HEK293 (cell line): ENCODE results near the gene XBP1.
A peak's percentile ranks its signal among the peaks of the same experiment; 100 is the strongest.

Experiments used
- CTCF ChIA-PET: fragments of 350-600 bp; formaldehyde crosslinking; extraction: SDS; loops from one replicate; lab custom pipeline; 2021; ENCODE audit warnings: antibody characterized with exemption; lab: Yijun Ruan, JAX
- POLR2A ChIA-PET: fragments of 300-600 bp; formaldehyde crosslinking; extraction: SDS; loops from one replicate; lab custom pipeline; 2020; ENCODE audit warnings: antibody characterized with exemption, inconsistent platforms; lab: Yijun Ruan, JAX
- H3K27ac ChIP-seq: fragments of 200-500 bp; sonication (Bioruptor generic); 2 replicates; pipeline ENCODE4 v1.5.1; 2014; ENCODE audit warnings: low read depth, low read length, control low read depth, inconsistent platforms; ENCODE audit errors: extremely low read depth
- H3K36me3 ChIP-seq, 2 experiments: fragments of 200-500 bp in 1 of 2; sonication (Bioruptor generic) in 1 of 2; 1 replicate in 1 of 2; 2 replicates in 1 of 2; pipeline ENCODE4 v1.5.1; 2014 to 2017; ENCODE audit warnings: inconsistent platforms in 2 of 2, low read length in 2 of 2; ENCODE audit not compliant: control insufficient read depth in 2 of 2, insufficient read depth in 1 of 2
- H3K4me1 ChIP-seq: fragments of 200-500 bp; sonication (Bioruptor generic); 2 replicates; pipeline ENCODE4 v1.5.1; 2014; ENCODE audit warnings: mild to moderate bottlenecking, low read length, inconsistent platforms; ENCODE audit not compliant: control insufficient read depth, insufficient read depth
- H3K4me3 ChIP-seq: 2 replicates; pipeline ENCODE4 v1.5.1; 2011; ENCODE audit warnings: low read depth, mild to moderate bottlenecking, control low read depth, low read length, moderate library complexity
- H3K9me3 ChIP-seq: fragments of 200-500 bp; sonication (Bioruptor generic); 2 replicates; pipeline ENCODE4 v1.5.1; 2014; ENCODE audit warnings: low read depth, low read length, inconsistent platforms; ENCODE audit not compliant: control insufficient read depth, insufficient read depth
- BCL11B ChIP-seq: fragments of 450-650 bp; formaldehyde crosslinking; IDR thresholded peaks from 2 replicates; pipeline ENCODE4 v1.5.1; 2016; ENCODE audit warnings: low read depth, missing biosample characterization, missing genetic modification characterization
- HIC1 ChIP-seq: fragments of 450-650 bp; formaldehyde crosslinking; IDR thresholded peaks from 2 replicates; pipeline ENCODE4 v1.5.1; 2016; ENCODE audit warnings: missing biosample characterization, missing genetic modification characterization
- HOXC10 ChIP-seq: sonication (generic); formaldehyde crosslinking; IDR thresholded peaks from 2 replicates; pipeline ENCODE4 v1.8.1; 2023; ENCODE audit warnings: mild to moderate bottlenecking, missing genetic modification reagents
- KLF16 ChIP-seq: fragments of 450-650 bp; formaldehyde crosslinking; IDR thresholded peaks from 2 replicates; pipeline ENCODE4 v1.5.1; 2017; ENCODE audit warnings: missing biosample characterization, missing genetic modification characterization
- MEIS1 ChIP-seq: sonication (generic); formaldehyde crosslinking; IDR thresholded peaks from 2 replicates; pipeline ENCODE4 v1.8.1; 2022; ENCODE audit warnings: missing genetic modification reagents, mild to moderate bottlenecking, borderline replicate concordance
- MZF1 ChIP-seq: fragments of 450-650 bp; formaldehyde crosslinking; IDR thresholded peaks from 2 replicates; pipeline ENCODE4 v1.5.1; 2017; ENCODE audit warnings: missing biosample characterization, missing genetic modification characterization, borderline replicate concordance
- PATZ1 ChIP-seq: fragments of 450-650 bp; formaldehyde crosslinking; IDR thresholded peaks from 2 replicates; pipeline ENCODE4 v1.5.1; 2016; ENCODE audit warnings: missing biosample characterization, missing genetic modification characterization
- PRDM1 ChIP-seq: fragments of 450-650 bp; formaldehyde crosslinking; IDR thresholded peaks from 2 replicates; pipeline ENCODE4; 2016; ENCODE audit warnings: missing biosample characterization, missing genetic modification characterization
- REPIN1 ChIP-seq: fragments of 450-650 bp; formaldehyde crosslinking; IDR thresholded peaks from 2 replicates; pipeline ENCODE4 v1.5.1; 2017; ENCODE audit warnings: missing biosample characterization, missing genetic modification characterization, low read depth
- SCRT1 ChIP-seq: fragments of 450-650 bp; formaldehyde crosslinking; IDR thresholded peaks from 2 replicates; pipeline ENCODE4 v1.5.1; 2016; ENCODE audit warnings: missing biosample characterization, missing genetic modification characterization, borderline replicate concordance
- SP7 ChIP-seq: fragments of 450-650 bp; formaldehyde crosslinking; IDR thresholded peaks from 2 replicates; pipeline ENCODE4 v1.5.1; 2016; ENCODE audit warnings: missing biosample characterization, missing genetic modification characterization
- ZBTB49 ChIP-seq: fragments of 450-650 bp; formaldehyde crosslinking; IDR thresholded peaks from 2 replicates; pipeline ENCODE4 v1.5.1; 2016; ENCODE audit warnings: missing biosample characterization, missing genetic modification characterization, low read depth
- ZBTB6 ChIP-seq: fragments of 450-650 bp; formaldehyde crosslinking; IDR thresholded peaks from 2 replicates; pipeline ENCODE4 v1.5.1; 2017; ENCODE audit warnings: missing biosample characterization, missing genetic modification characterization
- ZIC2 ChIP-seq: fragments of 450-650 bp; formaldehyde crosslinking; IDR thresholded peaks from 2 replicates; pipeline ENCODE4 v1.5.1; 2016; ENCODE audit warnings: missing biosample characterization, missing genetic modification characterization
- ZNF16 ChIP-seq: fragments of 450-650 bp; formaldehyde crosslinking; IDR thresholded peaks from 2 replicates; pipeline ENCODE4 v1.5.1; 2016; ENCODE audit warnings: low read depth, missing biosample characterization, missing genetic modification characterization
- ZNF221 ChIP-seq: fragments of 450-650 bp; formaldehyde crosslinking; IDR thresholded peaks from 2 replicates; pipeline ENCODE4 v1.5.1; 2017; ENCODE audit warnings: missing biosample characterization, missing genetic modification characterization, borderline replicate concordance
- ZNF366 ChIP-seq: fragments of 450-650 bp; formaldehyde crosslinking; conservative IDR thresholded peaks from 2 replicates; pipeline ENCODE4 v1.5.1; 2016; ENCODE audit warnings: missing biosample characterization, missing genetic modification characterization
- ZNF514 ChIP-seq: fragments of 450-650 bp; formaldehyde crosslinking; IDR thresholded peaks from 2 replicates; pipeline ENCODE4 v1.5.1; 2016; ENCODE audit warnings: missing biosample characterization, missing genetic modification characterization
- ZNF555 ChIP-seq: fragments of 450-650 bp; formaldehyde crosslinking; conservative IDR thresholded peaks from 2 replicates; pipeline ENCODE4 v1.5.1; 2017; ENCODE audit warnings: missing biosample characterization, mild to moderate bottlenecking, missing genetic modification characterization, inconsistent platforms

The XBP1 gene

GRCh38 chr22:28837640-28838039, 37.3 kb upstream of the XBP1 start (continued):
- TF ChIP-seq PATZ1 (tag by site-specific recombination) (no peak), ZNF514 (tag by site-specific recombination) (no peak), SP7 (tag by site-specific recombination) (no peak)
- TF ChIP-seq, all 188 proteins: peak for 0

- TF ChIP-seq HOXC10 (CRISPR knock-in tag): no peak
- no peak for TF ChIP-seq BCL11B (tag by site-specific recombination)
- TF ChIP-seq HIC1 (tag by site-specific recombination): no peak
- TF ChIP-seq, all 188 proteins: peak for 0
- ChIA-PET CTCF (interaction anchor here (0.7 to 2.3 kb wide), 5 partner anchors 12 to 816 kb away, joined by 4 to 6 read pairs (median 5); no protein-coding TSS in a partner anchor), POLR2A (interaction anchor here (0.5 to 0.6 kb wide), 3 partner anchors 45 to 217 kb away, joined by 3 to 5 read pairs (median 4); no protein-coding TSS in a partner anchor)
- Histone ChIP-seq H3K9me3 (no peaks in the 10 kb centered on the region), H3K4me3 (no peak overlapping the region), H3K27ac (no peak overlapping the region), H3K36me3 (no peaks in the 10 kb centered on the region; a peak in 1 of 3 replicates), H3K4me1 (no peaks in the 10 kb centered on the region)
Observed at GRCh38 chr22:28835630-28836189, 35.3 kb upstream of the XBP1 start.

- CTCF ChIA-PET: interaction anchor here (0.7 to 0.9 kb wide), 2 partner anchors 234 to 250 kb away, joined by 3 to 7 read pairs; no protein-coding TSS in a partner anchor
- H3K36me3 ChIP-seq: no peaks in the 10 kb centered on the region; a peak in 1 of 3 replicates
Observed at GRCh38 chr22:28833276-28833923, 33.0 kb upstream of the XBP1 start.

More at GRCh38 chr22:28833276-28833923, 33.0 kb upstream of the XBP1 start:
- POLR2A ChIA-PET: no interaction called here
- TF ChIP-seq ZBTB6: no peak
- TF ChIP-seq ZNF366 (tag by site-specific recombination): peak; percentile 94
- TF ChIP-seq PRDM1 (tag by site-specific recombination): peak; percentile 43; the same call in 1 of the 2 replicates
- no peak for TF ChIP-seq ZNF555 (tag by site-specific recombination)
- no peak for TF ChIP-seq SCRT1
- TF ChIP-seq ZNF221: no peak
- no peak for TF ChIP-seq ZBTB49 (tag by site-specific recombination)
- no peak for TF ChIP-seq ZIC2 (tag by site-specific recombination)
- no peak for TF ChIP-seq MZF1 (tag by site-specific recombination)
- no peak for TF ChIP-seq KLF16 (tag by site-specific recombination)
- no peak for TF ChIP-seq ZNF16 (tag by site-specific recombination)
- no peak for TF ChIP-seq REPIN1
- TF ChIP-seq MEIS1 (CRISPR knock-in tag): no peak
- Histone ChIP-seq H3K4me3 (no peak overlapping the region), H3K9me3 (no peaks in the 10 kb centered on the region), H3K27ac (no peak overlapping the region), H3K4me1 (no peaks in the 10 kb centered on the region)
